GM12874 (cell line): ENCODE measurements around the gene PLEKHM2.

ENCODE experiments used
- CTCF ChIP-seq: IDR thresholded peaks from 2 replicates; pipeline ENCODE4 v1.5.1; 2011; ENCODE audit warnings: low read depth, mild to moderate bottlenecking, control low read depth, low read length, moderate library complexity; ENCODE audit not compliant: insufficient read depth

The PLEKHM2 gene

GRCh38 chr1:15704526-15705183 lies 20.5 kb downstream of the PLEKHM2 start:
- no peak for TF ChIP-seq CTCF

GRCh38 chr1:15705184-15705566 lies 21.1 kb downstream of the PLEKHM2 start:
- TF ChIP-seq CTCF: no peak

- TF ChIP-seq CTCF: no peak
Observed at GRCh38 chr1:15706751-15707150, 22.6 kb downstream of the PLEKHM2 start.

- TF ChIP-seq CTCF: no peak
Observed at GRCh38 chr1:15707239-15707925, 23.3 kb downstream of the PLEKHM2 start.

- TF ChIP-seq CTCF: no peak
Observed at GRCh38 chr1:15708486-15709137, 24.5 kb downstream of the PLEKHM2 start.

- TF ChIP-seq CTCF: no peak
Observed at GRCh38 chr1:15709226-15709625, 25.1 kb downstream of the PLEKHM2 start.

- TF ChIP-seq CTCF: no peak
Observed at GRCh38 chr1:15712168-15712567, 28.0 kb downstream of the PLEKHM2 start.
